Large intestine (tissue), 3 donors: Measurements from ENCODE around the gene IGSF1. TPM values are rescaled to one million over a fixed set of nuclear protein-coding genes. Genes with fewer than 3 reads are reported as not detected.
"Not testable (repeated sequence)": the region's sequence is repeated elsewhere in the genome, so short reads cannot be mapped to it uniquely, and the experiment has no call there.

Source experiments
- DNase-seq, 2 donors: peaks; one replicate each; pipeline versions ENCODE4 v3.0.0 to v3.0.0-alpha.2; 2013
- H3K27ac ChIP-seq: one replicate; pipeline ENCODE4 v1.5.1; 2013; ENCODE audit warnings: low read length
- H3K27me3 ChIP-seq: 2 replicates; pipeline ENCODE4 v1.6.1; 2013; ENCODE audit warnings: low read length; ENCODE audit not compliant: control insufficient read depth, insufficient read depth
- H3K36me3 ChIP-seq: 2 replicates; pipeline ENCODE4 v1.6.1; 2013; ENCODE audit warnings: low read length; ENCODE audit not compliant: control insufficient read depth, insufficient read depth
- H3K4me1 ChIP-seq: one replicate; pipeline ENCODE4 v1.6.1; 2013; ENCODE audit warnings: low read length; ENCODE audit not compliant: control insufficient read depth, insufficient read depth
- H3K4me3 ChIP-seq: one replicate; pipeline ENCODE4 v1.5.1; 2013; ENCODE audit warnings: low read length
- H3K9me3 ChIP-seq: one replicate; pipeline ENCODE4 v1.6.1; 2013; ENCODE audit warnings: mild to moderate bottlenecking, low read depth, low read length, moderate library complexity; ENCODE audit not compliant: control insufficient read depth
- WGBS: methylation state at CpG from one replicate; pipeline ENCODE4 v1.1.5; 2013; ENCODE audit warnings: low lambda C conversion rate; ENCODE audit not compliant: insufficient coverage; 5-methylcytosine and 5-hydroxymethylcytosine counted together
- polyA plus RNA-seq: library from polyadenylated mRNA; unstranded; fragments of 120-200 nt; gene quantifications from one replicate; pipeline ENCODE4 v1.2.1, GENCODE V29; 2013

IGSF1 gene
- polyA plus RNA-seq, 1 donor: 12.3 TPM

DNA sequence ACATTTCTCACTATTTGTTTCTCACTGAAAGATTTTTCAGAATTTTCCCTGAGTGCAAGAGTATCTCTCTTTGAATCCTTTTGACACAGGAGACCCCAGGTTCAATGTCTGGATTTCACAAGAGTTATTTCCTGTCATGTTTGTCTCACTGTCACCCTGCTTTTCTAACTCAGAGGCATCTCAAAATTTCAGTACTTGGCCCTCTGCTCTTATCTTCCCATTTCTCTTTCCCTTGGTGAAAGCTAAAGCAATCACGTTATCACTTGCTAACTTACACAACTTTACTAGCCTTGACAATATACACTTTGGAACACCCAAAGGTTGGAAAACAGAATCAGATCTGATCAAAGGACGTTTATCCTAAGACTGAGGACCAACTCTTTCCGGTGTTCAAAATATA lies 17.3 kb downstream of the IGSF1 start:
- Histone ChIP-seq H3K4me1 (peaks cover 13% of the 10 kb centered on the region), H3K4me3 (no peak overlapping the region), H3K27me3 (no peaks in the 10 kb centered on the region), H3K9me3 (no peaks in the 10 kb centered on the region), H3K27ac (no peak overlapping the region), H3K36me3 (no peaks in the 10 kb centered on the region)
- peak in 1 of 2 donors; percentile 41 for DNase-seq
- no CpG with 5 or more reads among the region's 3 CpGs for WGBS

DNA sequence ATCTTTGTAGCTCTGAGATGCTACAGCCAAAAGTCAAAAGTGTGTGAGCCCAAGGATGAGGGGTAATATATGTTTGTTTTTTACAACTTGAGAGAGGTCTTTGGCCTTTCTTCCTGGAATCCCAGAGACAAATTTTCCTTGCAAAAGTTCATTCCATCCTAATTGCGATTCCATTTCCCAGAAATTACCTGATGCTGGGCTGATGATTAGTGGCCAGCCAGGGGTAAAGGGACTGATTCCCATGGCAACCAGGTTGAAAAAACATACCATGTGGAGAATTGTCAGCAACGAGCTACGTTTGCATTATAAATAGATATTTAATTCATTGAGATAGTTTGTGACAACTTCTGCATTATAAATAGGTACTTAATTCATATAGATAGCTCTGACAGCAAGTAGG lies 17.8 kb downstream of the IGSF1 start:
- H3K27me3 ChIP-seq: no peaks in the 10 kb centered on the region
- no peaks in the 10 kb centered on the region for H3K9me3 ChIP-seq
- H3K27ac ChIP-seq: no peak overlapping the region
- H3K4me1 ChIP-seq: peaks cover 13% of the 10 kb centered on the region
- no peaks in the 10 kb centered on the region for H3K36me3 ChIP-seq
- DNase-seq: no peak
- no peak overlapping the region for H3K4me3 ChIP-seq
- WGBS: no CpG with 5 or more reads among the region's 3 CpGs

DNA sequence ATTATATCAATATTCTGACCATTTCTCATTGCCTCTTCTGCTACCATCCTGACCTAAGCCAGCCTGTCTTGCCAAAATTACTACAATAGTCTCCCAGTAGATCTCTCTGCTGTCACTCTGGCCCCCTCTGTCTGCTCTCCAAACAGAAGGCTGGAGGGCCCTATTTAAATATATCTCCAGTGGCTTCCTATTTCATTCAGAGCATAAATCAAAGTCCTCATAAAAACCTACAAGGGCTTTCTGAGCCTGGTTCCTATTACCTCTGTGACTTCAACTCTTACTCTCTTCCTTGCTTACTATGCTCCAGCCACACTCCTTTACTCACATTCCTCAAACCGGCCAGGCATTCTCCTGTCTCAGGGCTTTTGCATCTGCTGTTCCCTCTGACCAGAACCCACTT lies 19.0 kb downstream of the IGSF1 start:
- Histone ChIP-seq H3K4me1 (peaks cover 13% of the 10 kb centered on the region), H3K27me3 (no peaks in the 10 kb centered on the region), H3K36me3 (no peaks in the 10 kb centered on the region), H3K9me3 (no peaks in the 10 kb centered on the region), H3K4me3 (no peak overlapping the region), H3K27ac (no peak overlapping the region)
- WGBS: no CpG with 5 or more reads among the region's 1 CpG
- DNase-seq: no peak

DNA sequence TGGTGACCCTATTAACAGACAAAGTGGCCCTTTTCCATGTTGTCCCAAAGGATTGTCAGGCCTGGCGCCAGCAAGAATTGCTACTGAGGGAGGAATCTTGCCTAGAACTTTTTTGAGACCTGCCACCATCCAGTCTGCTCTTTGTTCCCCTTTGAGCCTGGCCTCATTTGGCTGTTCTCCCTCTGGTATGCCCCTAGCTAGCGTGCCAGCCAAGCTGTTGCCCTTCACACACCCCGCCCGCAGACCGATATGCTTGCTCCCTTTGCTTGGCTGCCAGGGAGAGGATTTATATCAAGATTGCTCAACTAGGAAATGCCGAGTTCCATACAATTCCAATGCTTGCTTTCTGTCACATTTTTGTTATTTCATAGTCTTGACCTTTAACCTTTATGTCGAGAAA lies 24.4 kb downstream of the IGSF1 start:
- no CpG with 5 or more reads among the region's 7 CpGs for WGBS
- DNase-seq: no peak
- Histone ChIP-seq H3K36me3 (no peaks in the 10 kb centered on the region), H3K4me1 (no peaks in the 10 kb centered on the region), H3K27ac (no peak overlapping the region), H3K4me3 (no peak overlapping the region), H3K9me3 (no peaks in the 10 kb centered on the region), H3K27me3 (no peaks in the 10 kb centered on the region)

DNA sequence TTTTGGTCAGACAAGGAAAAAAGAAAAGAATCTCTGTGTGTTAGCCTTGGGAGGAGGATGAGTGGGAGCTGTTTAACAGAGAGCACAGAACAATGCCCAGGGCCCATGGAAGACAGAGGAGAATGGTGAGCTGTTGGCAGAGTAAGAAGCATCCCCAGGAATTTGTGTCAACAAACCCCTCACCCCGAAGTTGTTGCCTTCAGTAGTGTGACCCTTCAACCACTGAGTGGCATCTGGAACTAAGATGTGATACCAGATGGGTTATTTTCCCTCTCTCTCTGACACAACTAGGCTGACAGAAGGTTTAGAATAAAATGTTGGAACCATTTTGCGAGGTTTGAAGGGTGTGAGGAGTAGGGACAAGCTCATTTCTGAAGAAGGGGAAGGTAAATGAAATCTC lies 25.1 kb downstream of the IGSF1 start:
- H3K9me3 ChIP-seq: no peaks in the 10 kb centered on the region
- H3K36me3 ChIP-seq: no peaks in the 10 kb centered on the region
- DNase-seq: no peak
- WGBS: no CpG with 5 or more reads among the region's 2 CpGs
- no peaks in the 10 kb centered on the region for H3K4me1 ChIP-seq
- H3K27me3 ChIP-seq: no peaks in the 10 kb centered on the region
- no peak overlapping the region for H3K27ac ChIP-seq
- no peak overlapping the region for H3K4me3 ChIP-seq

DNA sequence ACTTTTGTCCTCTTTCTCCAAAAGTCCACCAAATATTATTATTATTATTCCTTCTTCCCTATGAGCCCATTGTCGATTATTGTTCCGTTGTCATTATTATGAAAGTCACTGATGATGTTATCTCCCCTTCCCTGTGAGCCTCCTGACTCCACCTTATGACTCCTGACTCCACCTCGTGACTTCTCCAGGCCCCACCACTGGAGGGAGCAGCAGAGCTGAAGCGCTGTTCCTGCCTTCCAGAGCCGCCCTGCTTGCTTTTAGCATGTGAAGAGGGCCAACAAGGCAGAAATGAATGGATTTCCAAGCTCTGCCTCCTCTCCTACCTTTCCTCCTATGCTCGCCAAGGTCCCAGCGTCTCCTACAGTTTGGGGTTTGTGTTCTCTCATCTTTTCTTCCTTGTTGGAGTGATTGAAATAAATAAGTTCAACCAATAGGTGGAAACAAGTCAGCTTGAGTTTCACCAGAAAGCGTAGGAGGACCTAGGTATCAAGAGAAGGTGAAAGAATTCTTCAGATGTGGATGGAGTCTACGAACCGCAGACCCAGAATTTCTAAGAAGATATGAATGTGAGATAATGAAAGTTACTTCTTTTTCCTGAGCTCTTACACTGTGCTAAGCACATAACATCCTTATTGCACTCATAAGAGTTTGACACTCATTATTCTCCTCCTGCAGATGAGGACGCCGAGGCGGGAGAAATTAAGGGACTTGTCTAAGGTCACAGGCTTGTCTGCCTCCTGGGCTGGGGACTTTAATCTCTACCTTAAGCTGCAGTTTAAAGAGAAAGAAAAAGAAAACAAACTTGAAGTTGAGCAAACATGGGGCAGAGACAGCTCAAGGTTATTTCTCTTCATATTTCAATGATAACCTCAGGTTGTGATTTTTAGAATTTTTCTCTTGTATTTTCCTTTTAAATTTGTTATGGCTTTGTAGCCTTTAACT lies 26.1 kb downstream of the IGSF1 start:
- Histone ChIP-seq H3K9me3 (no peaks in the 10 kb centered on the region), H3K4me3 (no peak overlapping the region), H3K27ac (peak overlapping the region; percentile 26), H3K36me3 (no peaks in the 10 kb centered on the region), H3K4me1 (no peaks in the 10 kb centered on the region), H3K27me3 (no peaks in the 10 kb centered on the region)
- peak; percentile 30 to 49 for DNase-seq
- no CpG with 5 or more reads among the region's 13 CpGs for WGBS

DNA sequence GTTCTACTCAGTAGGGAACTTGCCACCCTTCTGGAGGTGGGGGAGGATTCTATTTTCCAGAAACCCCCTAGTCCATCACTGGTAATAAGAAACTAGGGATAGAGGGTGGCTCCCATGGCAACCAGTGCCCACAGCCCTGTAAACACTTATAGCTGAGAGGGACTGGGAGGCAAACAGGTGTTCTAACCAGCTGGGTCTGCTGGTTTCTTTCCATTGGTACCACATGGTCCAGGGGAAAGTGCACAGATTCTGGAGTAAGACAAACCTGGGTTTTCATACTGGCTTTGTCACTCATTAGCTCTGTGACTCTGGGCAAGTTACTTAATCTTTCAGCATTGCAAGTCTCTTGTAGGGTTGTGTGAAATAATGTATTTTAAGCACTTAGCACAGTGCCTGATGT lies 26.9 kb downstream of the IGSF1 start:
- DNase-seq: no peak
- H3K9me3 ChIP-seq: no peaks in the 10 kb centered on the region

DNA sequence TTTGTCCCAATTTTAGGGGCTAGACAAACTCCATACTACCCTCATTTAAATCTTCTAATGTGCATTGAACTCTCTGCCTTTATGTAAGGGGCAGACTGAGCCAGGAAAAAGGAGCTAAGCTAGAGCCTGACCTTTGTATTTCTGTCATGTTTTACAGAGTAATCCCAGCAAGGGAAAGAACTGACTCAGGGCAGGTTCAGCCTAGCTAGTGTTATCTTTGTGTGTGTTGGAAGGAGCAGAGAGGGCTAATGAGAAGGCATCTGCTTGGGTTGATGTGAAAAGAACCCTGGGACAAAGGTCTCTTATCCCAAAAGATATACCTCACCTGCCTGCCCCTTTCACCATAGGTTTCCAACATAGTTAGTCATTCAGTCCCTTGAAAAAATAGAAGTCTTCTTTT lies 31.7 kb downstream of the IGSF1 start:
- Histone ChIP-seq H3K27ac (peak overlapping the region; percentile 29), H3K36me3 (no peaks in the 10 kb centered on the region), H3K9me3 (no peaks in the 10 kb centered on the region), H3K4me1 (peaks cover 4% of the 10 kb centered on the region), H3K4me3 (no peak overlapping the region), H3K27me3 (no peaks in the 10 kb centered on the region)
- peak; percentile 25 to 51 for DNase-seq

More for the DNA sequence above, 26.9 kb downstream of the IGSF1 start:
- peaks cover under 1% of the 10 kb centered on the region for H3K4me1 ChIP-seq
- H3K4me3 ChIP-seq: no peak overlapping the region
- H3K27ac ChIP-seq: no peak overlapping the region
- no peaks in the 10 kb centered on the region for H3K36me3 ChIP-seq
- no peaks in the 10 kb centered on the region for H3K27me3 ChIP-seq

DNA sequence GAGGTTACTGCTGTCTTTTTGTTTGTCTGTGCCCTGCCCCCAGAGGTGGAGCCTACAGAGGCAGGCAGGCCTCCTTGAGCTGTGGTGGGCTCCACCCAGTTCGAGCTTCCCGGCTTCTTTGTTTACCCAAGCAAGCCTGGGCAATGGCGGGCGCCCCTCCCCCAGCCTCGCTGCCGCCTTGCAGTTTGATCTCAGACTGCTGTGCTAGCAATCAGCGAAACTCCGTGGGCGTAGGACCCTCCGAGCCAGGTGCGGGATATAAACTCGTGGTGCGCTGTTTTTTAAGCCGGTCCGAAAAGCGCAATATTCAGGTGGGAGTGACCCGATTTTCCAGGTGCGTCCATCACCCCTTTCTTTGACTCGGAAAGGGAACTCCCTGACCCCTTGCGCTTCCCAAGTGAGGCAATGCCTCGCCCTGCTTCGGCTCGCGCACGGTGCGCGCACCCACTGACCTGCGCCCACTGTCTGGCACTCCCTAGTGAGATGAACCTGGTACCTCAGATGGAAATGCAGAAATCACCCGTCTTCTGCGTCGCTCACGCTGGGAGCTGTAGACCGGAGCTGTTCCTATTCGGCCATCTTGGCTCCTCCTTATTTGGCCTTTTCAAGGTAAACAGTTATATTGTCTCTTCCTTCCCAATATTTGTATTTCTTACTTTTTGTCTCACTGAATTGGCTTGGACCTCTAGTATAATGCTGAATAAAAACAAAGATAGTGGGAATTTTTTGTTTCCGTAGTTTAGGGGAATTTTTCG lies 37.9 kb downstream of the IGSF1 start:
- not testable (repeated sequence) for H3K4me1 ChIP-seq, H3K27me3 ChIP-seq, H3K36me3 ChIP-seq, H3K9me3 ChIP-seq, H3K27ac ChIP-seq, H3K4me3 ChIP-seq, DNase-seq
- 100% methylated on average over 2 of the region's 36 CpGs for WGBS

DNA sequence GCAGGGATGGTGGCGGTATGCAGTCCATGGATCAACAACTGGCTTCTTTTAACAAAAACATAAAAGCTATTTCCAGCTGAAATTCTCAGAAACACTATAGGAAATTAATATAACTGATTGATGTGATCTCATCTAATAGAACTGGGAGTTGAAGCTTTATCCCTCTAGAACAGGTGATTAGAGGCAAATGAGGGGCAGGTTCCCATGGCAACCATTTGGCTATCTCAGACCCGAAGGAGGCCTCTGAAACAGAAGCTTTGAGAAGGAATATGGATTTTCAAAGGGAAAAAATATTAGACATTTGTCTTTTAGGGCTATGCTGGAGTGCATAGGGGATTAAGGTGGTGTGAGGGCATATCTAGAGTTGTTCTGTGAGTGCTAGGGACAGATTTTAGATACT lies 50.0 kb downstream of the IGSF1 start:
- H3K4me3 ChIP-seq: no peak overlapping the region
- H3K27me3 ChIP-seq: no peaks in the 10 kb centered on the region
- WGBS: no CpG with 5 or more reads among the region's 2 CpGs
- no peak for DNase-seq
- no peaks in the 10 kb centered on the region for H3K4me1 ChIP-seq
- no peaks in the 10 kb centered on the region for H3K36me3 ChIP-seq
- H3K27ac ChIP-seq: no peak overlapping the region
- no peaks in the 10 kb centered on the region for H3K9me3 ChIP-seq
